CD4-positive, alpha-beta T cell treated with Interleukin-2 at 100 ng/mL for 4 hours (primary cell): ENCODE measurements around the gene RAB6B.

Experiments used
- DNase-seq: peaks from one replicate; pipeline ENCODE4 v3.0.0-alpha.2; 2020; ENCODE audit warnings: low spot score

Gene RAB6B

GRCh38 chr3:133835418-133835743 lies 60.3 kb downstream of the RAB6B start:
- no peak for DNase-seq

GRCh38 chr3:133834621-133835417 lies 60.9 kb downstream of the RAB6B start:
- DNase-seq: no peak

GRCh38 chr3:133833880-133834620 lies 61.6 kb downstream of the RAB6B start:
- DNase-seq: no peak

- no peak for DNase-seq
Measured at GRCh38 chr3:133833267-133833666, 62.4 kb downstream of the RAB6B start.

GRCh38 chr3:133832802-133833144 lies 62.9 kb downstream of the RAB6B start:
- DNase-seq: no peak

GRCh38 chr3:133831966-133832801 lies 63.5 kb downstream of the RAB6B start:
- DNase-seq: no peak

- no peak for DNase-seq
Measured at GRCh38 chr3:133830071-133830470, 65.6 kb downstream of the RAB6B start.

GRCh38 chr3:133829310-133829707 lies 66.4 kb downstream of the RAB6B start:
- DNase-seq: no peak

GRCh38 chr3:133828576-133829309 lies 66.9 kb downstream of the RAB6B start:
- no peak for DNase-seq

GRCh38 chr3:133827684-133828083 lies 68.0 kb downstream of the RAB6B start:
- DNase-seq: no peak

- no peak for DNase-seq
Measured at GRCh38 chr3:133827136-133827535, 68.5 kb downstream of the RAB6B start.

- DNase-seq: no peak
Measured at GRCh38 chr3:133825969-133826727, 69.5 kb downstream of the RAB6B start.

GRCh38 chr3:133824961-133825485 lies 70.7 kb downstream of the RAB6B start:
- no peak for DNase-seq

- DNase-seq: no peak
Measured at GRCh38 chr3:133821767-133822638, 73.7 kb downstream of the RAB6B start.

GRCh38 chr3:133820889-133821675 lies 74.6 kb downstream of the RAB6B start:
- no peak for DNase-seq

- no peak for DNase-seq
Measured at GRCh38 chr3:133820129-133820528, 75.6 kb downstream of the RAB6B start.

- no peak for DNase-seq
Measured at GRCh38 chr3:133815386-133815785, 80.3 kb downstream of the RAB6B start.

GRCh38 chr3:133812872-133813271 lies 82.8 kb downstream of the RAB6B start:
- DNase-seq: no peak
